NT2/D1 (cell line): Measurements from ENCODE around the gene TMCC1.

Experiments used
- SUZ12 ChIP-seq: IDR thresholded peaks from 2 replicates; pipeline ENCODE4 v1.6.1; 2011; ENCODE audit not compliant: insufficient read length, insufficient read depth; ENCODE audit errors: extremely low read depth
- YY1 ChIP-seq: IDR thresholded peaks from 2 replicates; pipeline ENCODE4 v1.6.1; 2011; ENCODE audit not compliant: insufficient read length, insufficient read depth
- ZNF274 ChIP-seq: IDR thresholded peaks from 2 replicates; pipeline ENCODE4 v1.6.1; 2011; ENCODE audit warnings: mild to moderate bottlenecking, low read depth, low read length

DNA sequence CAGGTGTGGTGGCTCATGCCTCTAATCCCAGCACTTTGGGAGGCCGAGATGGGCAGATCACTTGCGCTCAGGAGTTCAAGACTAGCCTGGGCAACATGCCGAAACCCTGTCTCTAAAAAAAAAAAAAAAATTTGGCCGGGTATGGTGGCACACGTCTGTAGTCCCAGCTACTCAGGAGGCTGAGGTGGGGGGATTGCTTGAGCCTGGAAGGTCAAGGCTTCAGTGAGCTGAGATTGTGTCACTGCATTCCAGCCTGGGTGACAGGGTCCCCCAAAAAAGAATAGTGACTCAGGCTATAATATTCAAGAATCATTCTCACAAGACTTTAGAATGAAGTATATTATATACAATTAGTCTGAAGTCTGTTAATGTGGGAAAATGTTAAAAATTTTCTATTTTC lies 216.5 kb downstream of the TMCC1 start:
- TF ChIP-seq YY1 = no peak
- TF ChIP-seq ZNF274 = no peak
- no peak for TF ChIP-seq SUZ12
